ENCODE data around the gene UNC5CL.

The UNC5CL gene

GRCh38 chr6:41039060-41039998 is at the start of gene UNC5CL:
Gene UNC5CL, minus strand, starts transcription at chr6:41039221. Its CDS starts 4,147 bp downstream, at chr6:41035074.
- DNase-seq (ENCODE audit: low read depth): peak; percentile 7

- no peak for DNase-seq (ENCODE audit: low read depth)
Measured at GRCh38 chr6:41088451-41088850, 49.4 kb upstream of the UNC5CL start.

- no peak for DNase-seq (ENCODE audit: low read depth)
Measured at GRCh38 chr6:41085182-41085581, 46.2 kb upstream of the UNC5CL start.

- no peak for DNase-seq (ENCODE audit: low read depth)
Measured at GRCh38 chr6:41083072-41083471, 44.1 kb upstream of the UNC5CL start.

- DNase-seq (ENCODE audit: low read depth): no peak
Measured at GRCh38 chr6:41080621-41081020, 41.6 kb upstream of the UNC5CL start.

- DNase-seq (ENCODE audit: low read depth): no peak
Measured at GRCh38 chr6:41079080-41079479, 40.1 kb upstream of the UNC5CL start.

GRCh38 chr6:41078101-41078500 is 39.1 kb upstream of the UNC5CL start:
- no peak for DNase-seq (ENCODE audit: low read depth)

GRCh38 chr6:41077536-41077935 is 38.5 kb upstream of the UNC5CL start:
- DNase-seq (ENCODE audit: low read depth): no peak

- no peak for DNase-seq (ENCODE audit: low read depth)
Measured at GRCh38 chr6:41075651-41076626, 36.9 kb upstream of the UNC5CL start.

- no peak for DNase-seq (ENCODE audit: low read depth)
Measured at GRCh38 chr6:41074692-41075436, 35.8 kb upstream of the UNC5CL start.

GRCh38 chr6:41073968-41074691 is 35.1 kb upstream of the UNC5CL start:
- DNase-seq (ENCODE audit: low read depth): no peak

- peak; percentile 73 for DNase-seq (ENCODE audit: low read depth)
Measured at GRCh38 chr6:41073203-41073967, 34.4 kb upstream of the UNC5CL start.

GRCh38 chr6:41072836-41073202 is 33.8 kb upstream of the UNC5CL start, which contains the start of gene NFYA:
Gene NFYA, plus strand, starts transcription at chr6:41072974. Its CDS starts 6,116 bp downstream, at chr6:41079090.
- peak; percentile 100 for DNase-seq (ENCODE audit: low read depth)

- DNase-seq (ENCODE audit: low read depth): peak; percentile 99
Measured at GRCh38 chr6:41071923-41072835, 33.2 kb upstream of the UNC5CL start, which contains the start of gene OARD1. Gene OARD1, minus strand, starts transcription at chr6:41072356. Its CDS starts 722 bp downstream, at chr6:41071634.

GRCh38 chr6:41071501-41071922 is 32.5 kb upstream of the UNC5CL start:
- DNase-seq (ENCODE audit: low read depth): no peak

- DNase-seq (ENCODE audit: low read depth): peak; percentile 38
Measured at GRCh38 chr6:41066867-41067304, 27.9 kb upstream of the UNC5CL start.

- DNase-seq (ENCODE audit: low read depth): no peak
Measured at GRCh38 chr6:41065550-41066026, 26.6 kb upstream of the UNC5CL start.

- DNase-seq (ENCODE audit: low read depth): no peak
Measured at GRCh38 chr6:41064841-41065240, 25.8 kb upstream of the UNC5CL start.

GRCh38 chr6:41063884-41064285 is 24.9 kb upstream of the UNC5CL start:
- DNase-seq (ENCODE audit: low read depth): no peak

Data from activated T-helper 9 cell treated with anti-CD3 and anti-CD28 coated beads, Interleukin-2, amount 50 U/mL, for 16 hours (primary cell).